Smooth muscle cell (in vitro differentiated cells): ENCODE results near the gene STOML1. TPM values are rescaled to one million over a fixed set of nuclear protein-coding genes. Genes with fewer than 3 reads are reported as not detected.

Source experiments
- DNase-seq: peaks from one replicate; lab custom pipeline; 2025; ENCODE audit not compliant: unreplicated experiment; lab: John Stamatoyannopoulos, UW
- H2AFZ ChIP-seq: fragments of 200-600 bp; sonication (generic); 2 replicates; pipeline ENCODE4 v1.6.0; 2016; ENCODE audit warnings: antibody characterized with exemption, low read depth, mild to moderate bottlenecking
- H3F3A ChIP-seq: fragments of 200-600 bp; sonication (generic); 2 replicates; pipeline ENCODE4 v1.6.0; 2017; ENCODE audit warnings: antibody characterized with exemption, low read depth
- H3K27ac ChIP-seq: fragments of 200-600 bp; sonication (generic); 2 replicates; pipeline ENCODE4 v1.5.1; 2016; ENCODE audit warnings: low read depth, mild to moderate bottlenecking
- H3K27me3 ChIP-seq: fragments of 200-600 bp; sonication (generic); 2 replicates; pipeline ENCODE4 v1.6.1; 2016; ENCODE audit warnings: low read depth, mild to moderate bottlenecking
- H3K36me3 ChIP-seq: fragments of 200-600 bp; sonication (generic); 2 replicates; pipeline ENCODE4 v1.5.1; 2016; ENCODE audit warnings: low read depth
- H3K4me1 ChIP-seq: fragments of 200-600 bp; sonication (generic); 2 replicates; pipeline ENCODE4 v1.5.1; 2016; ENCODE audit warnings: low read depth
- H3K4me2 ChIP-seq: fragments of 200-600 bp; sonication (generic); 2 replicates; pipeline ENCODE4 v1.6.0; 2016; ENCODE audit warnings: mild to moderate bottlenecking
- H3K4me3 ChIP-seq: fragments of 200-600 bp; sonication (generic); 2 replicates; pipeline ENCODE4 v1.5.1; 2016; ENCODE audit warnings: mild to moderate bottlenecking
- H3K79me2 ChIP-seq: fragments of 200-600 bp; sonication (generic); 2 replicates; pipeline ENCODE4 v1.6.0; 2016; ENCODE audit warnings: low read depth, mild to moderate bottlenecking
- H3K9ac ChIP-seq: fragments of 200-600 bp; sonication (generic); 2 replicates; pipeline ENCODE4 v1.6.0; 2016; ENCODE audit warnings: low read depth
- H3K9me3 ChIP-seq: fragments of 200-600 bp; sonication (generic); replicated peaks from 2 replicates; pipeline ENCODE4 v1.5.1; 2016; ENCODE audit warnings: low read depth
- H4K20me1 ChIP-seq: fragments of 200-600 bp; sonication (generic); 2 replicates; pipeline ENCODE4 v1.6.0; 2016; ENCODE audit warnings: low read depth
- WGBS: methylation state at CpG from one replicate; pipeline ENCODE4 v1.1.7; 2016; ENCODE audit warnings: low lambda C conversion rate; 5-methylcytosine and 5-hydroxymethylcytosine counted together
- polyA plus RNA-seq: library from polyadenylated mRNA; unstranded; fragments of >200 nt; fragmentation: Nextera tagmentation; extraction: Ambion mirVana; gene quantifications from 2 replicates; pipeline ENCODE4 v1.2.1, GENCODE V29; 2016
- total RNA-seq: library from RNA; depleted of rRNA; stranded (reverse); fragments of >200 nt; gene quantifications from 2 replicates; pipeline ENCODE4 v1.2.3, GENCODE V29; 2014
- TF ChIP-seq, protein P1 (sequence below): fragments of 200-600 bp; sonication (generic); IDR thresholded peaks from 2 replicates; pipeline ENCODE4 v1.5.1; 2017; ENCODE audit warnings: borderline replicate concordance, mild to moderate bottlenecking, antibody characterized with exemption; ENCODE audit not compliant: insufficient read depth, poor library complexity, severe bottlenecking

Gene STOML1
- total and polyA plus RNA-seq, 2 experiments from 2014 or later: 12.4 to 27.5 TPM

DNA sequence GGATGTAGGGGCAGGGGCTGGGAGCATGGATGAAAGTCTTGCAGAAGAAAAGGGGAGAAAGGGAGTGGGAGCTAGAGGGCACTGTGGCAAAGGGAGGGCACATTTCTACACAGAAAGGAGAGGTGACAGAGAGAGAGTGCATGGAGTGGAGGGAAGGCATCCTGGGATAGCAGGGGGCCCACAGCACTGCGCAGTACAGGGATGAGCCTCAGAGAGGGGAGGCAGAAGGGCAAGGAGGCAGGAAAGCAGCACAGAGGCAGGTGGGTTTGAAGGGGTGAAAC lies 5.4 kb downstream of the STOML1 start:
- TF ChIP-seq, protein P1, sequence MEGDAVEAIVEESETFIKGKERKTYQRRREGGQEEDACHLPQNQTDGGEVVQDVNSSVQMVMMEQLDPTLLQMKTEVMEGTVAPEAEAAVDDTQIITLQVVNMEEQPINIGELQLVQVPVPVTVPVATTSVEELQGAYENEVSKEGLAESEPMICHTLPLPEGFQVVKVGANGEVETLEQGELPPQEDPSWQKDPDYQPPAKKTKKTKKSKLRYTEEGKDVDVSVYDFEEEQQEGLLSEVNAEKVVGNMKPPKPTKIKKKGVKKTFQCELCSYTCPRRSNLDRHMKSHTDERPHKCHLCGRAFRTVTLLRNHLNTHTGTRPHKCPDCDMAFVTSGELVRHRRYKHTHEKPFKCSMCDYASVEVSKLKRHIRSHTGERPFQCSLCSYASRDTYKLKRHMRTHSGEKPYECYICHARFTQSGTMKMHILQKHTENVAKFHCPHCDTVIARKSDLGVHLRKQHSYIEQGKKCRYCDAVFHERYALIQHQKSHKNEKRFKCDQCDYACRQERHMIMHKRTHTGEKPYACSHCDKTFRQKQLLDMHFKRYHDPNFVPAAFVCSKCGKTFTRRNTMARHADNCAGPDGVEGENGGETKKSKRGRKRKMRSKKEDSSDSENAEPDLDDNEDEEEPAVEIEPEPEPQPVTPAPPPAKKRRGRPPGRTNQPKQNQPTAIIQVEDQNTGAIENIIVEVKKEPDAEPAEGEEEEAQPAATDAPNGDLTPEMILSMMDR: no peak
- peaks cover 5% of the 10 kb centered on the region for H3K4me1 ChIP-seq
- no peaks in the 10 kb centered on the region for H3K36me3 ChIP-seq
- H3K27me3 ChIP-seq: no peaks in the 10 kb centered on the region
- H3K4me3 ChIP-seq: no peak overlapping the region
- H2AFZ ChIP-seq: no peak overlapping the region
- peaks cover 5% of the 10 kb centered on the region for H3K79me2 ChIP-seq
- H3K9me3 ChIP-seq: no peaks in the 10 kb centered on the region
- no peak overlapping the region for H3K27ac ChIP-seq
- no peaks in the 10 kb centered on the region for H4K20me1 ChIP-seq
- H3F3A ChIP-seq: peaks cover 8% of the 10 kb centered on the region
- H3K4me2 ChIP-seq: no peak overlapping the region
- no peak overlapping the region for H3K9ac ChIP-seq
- no peak for DNase-seq
- WGBS: 100% methylated on average over 1 of the region's 1 CpG

DNA sequence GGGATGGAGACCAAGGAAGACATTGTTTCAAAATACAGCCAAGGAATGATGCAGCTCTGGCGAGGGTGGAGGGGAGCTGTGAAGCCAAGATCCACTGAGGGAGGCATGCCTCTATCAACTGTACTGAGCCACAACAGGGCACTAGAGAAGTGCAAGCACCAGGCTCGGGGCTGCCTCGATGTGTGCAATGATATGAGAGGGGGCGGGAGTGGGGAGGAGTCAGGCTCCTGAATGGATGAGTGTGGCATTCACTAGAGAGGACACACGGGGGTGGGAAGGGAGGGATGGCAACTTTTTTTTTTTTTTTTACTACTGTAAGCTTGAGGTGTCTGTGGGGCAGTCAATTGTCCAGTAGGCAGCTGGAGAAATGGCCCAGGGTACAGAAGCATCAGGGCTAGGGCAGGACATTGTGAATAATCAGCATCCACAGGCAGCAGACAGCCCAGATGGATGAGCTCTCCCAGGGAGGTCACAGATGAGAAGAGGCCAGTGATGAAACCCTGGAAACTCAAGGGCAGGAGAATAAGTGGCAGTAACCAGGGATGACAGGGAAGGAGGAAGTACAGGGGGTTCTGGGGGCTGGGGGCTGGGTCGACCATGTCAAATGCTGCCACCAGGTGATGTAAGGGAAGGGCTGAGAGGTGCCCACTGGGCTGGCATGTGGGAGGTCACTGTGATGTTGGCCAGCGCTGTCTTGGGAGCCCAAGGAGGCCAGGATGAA lies 5.9 kb downstream of the STOML1 start:
- H3K36me3 ChIP-seq: no peaks in the 10 kb centered on the region
- no peak for DNase-seq
- peaks cover 8% of the 10 kb centered on the region for H3F3A ChIP-seq
- H2AFZ ChIP-seq: no peak overlapping the region
- 55% methylated on average over 7 of the region's 7 CpGs for whole genome bisulfite sequencing
- H3K4me3 ChIP-seq: no peak overlapping the region
- no peak overlapping the region for H3K27ac ChIP-seq
- peaks cover 5% of the 10 kb centered on the region for H3K79me2 ChIP-seq
- peaks cover under 1% of the 10 kb centered on the region for H3K4me1 ChIP-seq
- TF ChIP-seq, protein P1: no peak
- H3K9ac ChIP-seq: no peak overlapping the region
- H4K20me1 ChIP-seq: no peaks in the 10 kb centered on the region
- H3K4me2 ChIP-seq: no peak overlapping the region
- no peaks in the 10 kb centered on the region for H3K27me3 ChIP-seq
- no peaks in the 10 kb centered on the region for H3K9me3 ChIP-seq

DNA sequence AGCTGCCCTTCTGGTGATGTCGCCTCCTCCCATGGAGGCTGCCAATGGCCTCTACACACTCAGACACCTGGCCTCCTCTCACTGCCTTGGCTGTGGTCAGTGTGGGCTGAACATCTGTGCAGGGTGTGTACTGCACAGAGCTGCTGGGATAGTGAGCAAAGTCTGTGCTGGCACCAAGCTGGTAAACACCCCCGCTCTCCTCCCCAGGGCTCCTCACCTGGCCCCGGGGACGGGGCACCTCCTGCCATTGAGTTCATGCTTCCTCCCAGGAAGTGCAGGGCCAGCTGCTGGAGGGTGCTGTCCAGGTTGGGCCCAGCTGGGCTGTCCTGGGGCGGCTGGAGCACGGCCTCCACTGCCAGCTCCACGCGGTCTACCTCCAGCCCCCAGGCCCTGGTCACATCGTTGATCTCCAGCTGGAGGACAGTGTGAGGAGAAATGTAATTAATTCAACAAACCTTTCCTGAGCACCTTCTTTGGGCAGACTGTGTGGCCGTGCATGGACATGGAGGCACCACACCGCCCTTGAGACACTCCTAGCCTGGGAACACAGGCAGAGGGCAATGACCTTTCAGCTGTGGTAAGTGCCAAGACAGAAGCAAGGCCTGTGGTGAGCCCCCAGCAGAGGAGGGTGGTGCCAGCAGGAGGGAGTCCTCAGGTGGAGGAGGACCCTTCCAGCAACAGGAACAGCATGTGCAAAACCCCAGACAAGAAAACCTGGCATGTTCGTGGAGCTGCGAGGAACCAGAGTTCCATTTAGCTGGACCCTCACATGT lies 6.8 kb downstream of the STOML1 start:
- H3F3A ChIP-seq: peaks cover 12% of the 10 kb centered on the region
- no peak overlapping the region for H3K9ac ChIP-seq
- no peak overlapping the region for H3K4me3 ChIP-seq
- WGBS: 92% methylated on average over 13 of the region's 13 CpGs
- no peaks in the 10 kb centered on the region for H3K36me3 ChIP-seq
- H4K20me1 ChIP-seq: no peaks in the 10 kb centered on the region
- no peaks in the 10 kb centered on the region for H3K27me3 ChIP-seq
- H3K4me2 ChIP-seq: no peak overlapping the region
- no peak for DNase-seq
- H3K4me1 ChIP-seq: no peaks in the 10 kb centered on the region
- no peaks in the 10 kb centered on the region for H3K9me3 ChIP-seq
- TF ChIP-seq, protein P1: no peak
- no peak overlapping the region for H3K27ac ChIP-seq
- H2AFZ ChIP-seq: no peak overlapping the region
- H3K79me2 ChIP-seq: no peaks in the 10 kb centered on the region
